SH-SY5Y (cell line): Measurements from ENCODE around the gene SLC35F5.

Experiments used
- GATA2 ChIP-seq: IDR thresholded peaks from 2 replicates; pipeline ENCODE4 v1.6.1; 2011; ENCODE audit warnings: mild to moderate bottlenecking, low read depth, low read length
- GATA3 ChIP-seq: IDR thresholded peaks from 2 replicates; pipeline ENCODE4 v1.6.1; 2011; ENCODE audit warnings: low read depth, mild to moderate bottlenecking, low read length, moderate library complexity

GRCh38 chr2:113796592-113797175 is 40.2 kb upstream of the SLC35F5 start:
- TF ChIP-seq GATA3 (no peak), GATA2 (no peak)
